Activated B cell treated with CpG ODN at 0.5 μM for 24 hours (primary cell): ENCODE measurements around the gene SEPTIN5. TPM values are rescaled to one million over a fixed set of nuclear protein-coding genes. Genes with fewer than 3 reads are reported as not detected.

ENCODE experiments used
- ATAC-seq: fragments of 200-7000 bp; cut with Tn5 transposase; one replicate; pipeline ENCODE4 v1.10.0; 2021; ENCODE audit warnings: low read depth, mild to moderate bottlenecking, moderate library complexity
- CTCF ChIA-PET: fragments of 350-600 bp; sonication (Branson Sonifier 250); formaldehyde crosslinking; loops from one replicate; lab custom pipeline; 2021; ENCODE audit warnings: antibody characterized with exemption; lab: Charles Lee
- POLR2A ChIA-PET: fragments of 350-600 bp; sonication (Branson Sonifier 250); formaldehyde crosslinking; loops from one replicate; lab custom pipeline; 2021; ENCODE audit warnings: antibody characterized with exemption; lab: Charles Lee
- DNase-seq: peaks from one replicate; pipeline ENCODE4 v3.0.0; 2022
- H3K27ac Mint-ChIP-seq: one replicate; pipeline ENCODE4 v1.8.0; 2020; ENCODE audit warnings: mixed read lengths
- H3K27me3 Mint-ChIP-seq: one replicate; pipeline ENCODE4 v1.8.0; 2021; ENCODE audit warnings: mixed read lengths
- H3K36me3 Mint-ChIP-seq: one replicate; pipeline ENCODE4 v1.8.0; 2021; ENCODE audit warnings: low read depth, mixed read lengths
- H3K4me1 Mint-ChIP-seq: one replicate; pipeline ENCODE4 v1.8.0; 2021; ENCODE audit warnings: mixed read lengths
- H3K4me3 Mint-ChIP-seq: one replicate; pipeline ENCODE4 v1.8.0; 2020; ENCODE audit warnings: mild to moderate bottlenecking, mixed read lengths
- H3K9me3 Mint-ChIP-seq: one replicate; pipeline ENCODE4 v1.8.0; 2020; ENCODE audit warnings: mixed read lengths
- intact Hi-C: fragments of 100-400 bp; cut with micrococcal nuclease; formaldehyde crosslinking; loops from one replicate; pipeline ENCODE4 v1.15.1; 2024
- total RNA-seq: library from RNA; stranded (reverse); gene quantifications from 2 replicates; pipeline ENCODE4 v1.2.3, GENCODE V29; 2022
- TF ChIP-seq, protein P1 (sequence below): fragments of 200-600 bp; IDR thresholded peaks from one replicate; pipeline ENCODE4 v1.8.0; 2022; ENCODE audit warnings: antibody characterized with exemption, mild to moderate bottlenecking

The SEPTIN5 gene
- total RNA-seq, 1 donor from 2014 or later: not detected

DNA sequence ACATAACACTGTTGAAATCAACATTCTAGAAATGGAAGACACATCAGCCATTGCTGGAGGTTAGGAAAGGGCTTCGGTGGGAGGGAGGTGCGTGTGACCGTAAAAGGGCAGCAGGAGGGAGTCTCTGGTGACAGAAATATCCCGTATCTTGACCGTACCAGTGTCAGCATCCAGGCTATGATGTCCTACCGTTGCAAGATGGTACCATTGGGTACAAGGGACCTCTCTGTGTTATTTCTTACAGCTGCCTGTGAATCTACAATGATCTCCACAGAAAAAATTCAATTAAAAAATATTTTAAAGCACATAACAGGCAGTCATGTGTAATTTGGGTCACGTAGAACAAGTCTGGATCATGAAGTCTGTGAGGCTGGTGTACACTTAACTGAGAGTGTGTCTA is 27.4 kb upstream of the SEPTIN5 start:
- CTCF ChIA-PET: interaction anchor here (0.7 kb wide), 1 partner anchor 269 kb away, joined by 3 read pairs; no protein-coding TSS in a partner anchor
- intact Hi-C loops: no loop called here
- DNase-seq: no peak
- Mint-ChIP-seq H3K9me3 (no peaks in the 10 kb centered on the region), H3K4me1 (no peaks in the 10 kb centered on the region), H3K27ac (no peak overlapping the region), H3K36me3 (no peaks in the 10 kb centered on the region), H3K4me3 (no peak overlapping the region), H3K27me3 (peaks cover 3% of the 10 kb centered on the region)
- POLR2A ChIA-PET: no interaction called here
- TF ChIP-seq, protein P1, sequence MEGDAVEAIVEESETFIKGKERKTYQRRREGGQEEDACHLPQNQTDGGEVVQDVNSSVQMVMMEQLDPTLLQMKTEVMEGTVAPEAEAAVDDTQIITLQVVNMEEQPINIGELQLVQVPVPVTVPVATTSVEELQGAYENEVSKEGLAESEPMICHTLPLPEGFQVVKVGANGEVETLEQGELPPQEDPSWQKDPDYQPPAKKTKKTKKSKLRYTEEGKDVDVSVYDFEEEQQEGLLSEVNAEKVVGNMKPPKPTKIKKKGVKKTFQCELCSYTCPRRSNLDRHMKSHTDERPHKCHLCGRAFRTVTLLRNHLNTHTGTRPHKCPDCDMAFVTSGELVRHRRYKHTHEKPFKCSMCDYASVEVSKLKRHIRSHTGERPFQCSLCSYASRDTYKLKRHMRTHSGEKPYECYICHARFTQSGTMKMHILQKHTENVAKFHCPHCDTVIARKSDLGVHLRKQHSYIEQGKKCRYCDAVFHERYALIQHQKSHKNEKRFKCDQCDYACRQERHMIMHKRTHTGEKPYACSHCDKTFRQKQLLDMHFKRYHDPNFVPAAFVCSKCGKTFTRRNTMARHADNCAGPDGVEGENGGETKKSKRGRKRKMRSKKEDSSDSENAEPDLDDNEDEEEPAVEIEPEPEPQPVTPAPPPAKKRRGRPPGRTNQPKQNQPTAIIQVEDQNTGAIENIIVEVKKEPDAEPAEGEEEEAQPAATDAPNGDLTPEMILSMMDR: no peak
- ATAC-seq: no peak

- intact Hi-C loops: no loop called here
- H3K4me1 Mint-ChIP-seq: no peaks in the 10 kb centered on the region
- ChIA-PET CTCF (no interaction called here), POLR2A (no interaction called here)
- TF ChIP-seq, protein P1: no peak
- H3K36me3 Mint-ChIP-seq: no peaks in the 10 kb centered on the region
- DNase-seq (no peak), ATAC-seq (no peak)
- no peak overlapping the region for H3K4me3 Mint-ChIP-seq
- H3K27ac Mint-ChIP-seq: no peak overlapping the region
- no peaks in the 10 kb centered on the region for H3K9me3 Mint-ChIP-seq
- H3K27me3 Mint-ChIP-seq: peaks cover 3% of the 10 kb centered on the region
These were observed 26.6 kb upstream of the SEPTIN5 start for GRCh38 chr22:19687561-19688300.

- Mint-ChIP-seq H3K36me3 (no peaks in the 10 kb centered on the region), H3K9me3 (no peaks in the 10 kb centered on the region), H3K4me3 (no peak overlapping the region), H3K27ac (no peak overlapping the region), H3K27me3 (peaks cover 5% of the 10 kb centered on the region), H3K4me1 (no peaks in the 10 kb centered on the region)
- TF ChIP-seq, protein P1: no peak
- no peak for ATAC-seq
- DNase-seq: no peak
- POLR2A ChIA-PET: no interaction called here
- intact Hi-C loops: no loop called here
- CTCF ChIA-PET: no interaction called here
These were observed 25.7 kb upstream of the SEPTIN5 start for GRCh38 chr22:19688301-19689290.

DNA sequence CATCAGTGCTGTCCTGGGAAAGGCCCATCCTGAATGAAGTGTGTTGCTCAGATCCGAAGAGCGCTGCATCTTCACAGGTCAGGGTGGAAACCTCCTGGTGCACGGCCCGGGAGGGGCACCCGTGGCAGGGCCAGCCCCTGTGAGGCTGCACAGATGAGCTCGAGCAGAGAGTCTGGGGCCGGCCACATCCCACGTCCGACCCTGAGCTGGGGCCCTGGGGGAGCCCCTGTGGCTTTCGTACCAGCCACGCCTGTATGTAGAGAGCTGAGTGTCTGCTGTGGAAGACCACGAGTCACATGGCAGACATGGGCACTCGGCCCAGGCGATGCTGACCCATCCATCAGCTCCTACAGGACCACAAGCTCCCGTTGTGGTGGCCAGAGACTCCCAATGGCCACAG is 24.9 kb upstream of the SEPTIN5 start:
- Mint-ChIP-seq H3K36me3 (no peaks in the 10 kb centered on the region), H3K4me3 (no peak overlapping the region), H3K4me1 (no peaks in the 10 kb centered on the region), H3K27ac (no peak overlapping the region), H3K27me3 (peaks cover 5% of the 10 kb centered on the region), H3K9me3 (no peaks in the 10 kb centered on the region)
- ATAC-seq (no peak), DNase-seq (no peak)
- ChIA-PET POLR2A (no interaction called here), CTCF (interaction anchor here (0.6 kb wide), 1 partner anchor 439 kb away, joined by 4 read pairs; no protein-coding TSS in a partner anchor)
- TF ChIP-seq, protein P1: no peak
- intact Hi-C loops: no loop called here
